Measurements from ENCODE around the gene FAR2.

- TF ChIP-seq CTCF (conservative IDR thresholded peaks at IDR 0.05) (no peak), EZH2 (IDR thresholded peaks at IDR 0.05; ENCODE audit: low read depth) (no peak)
Observed at GRCh38 chr12:29249930-29250329, 100.9 kb downstream of the FAR2 start.
